GM12875 (cell line): ENCODE measurements around the gene STAT5B.

Experiments
- H3K4me3 ChIP-seq: one replicate; pipeline ENCODE4 v1.5.1; 2011; ENCODE audit warnings: low read depth, low read length, control low read depth
- TF ChIP-seq, protein P1 (sequence below): IDR thresholded peaks from 2 replicates; pipeline ENCODE4 v1.5.1; 2011; ENCODE audit warnings: low read depth, mild to moderate bottlenecking, control low read depth, inconsistent platforms, low read length, moderate library complexity, borderline replicate concordance; ENCODE audit not compliant: insufficient read depth

Gene STAT5B

GRCh38 chr17:42236760-42237159, 39.4 kb downstream of the STAT5B start:
- TF ChIP-seq, protein P1, sequence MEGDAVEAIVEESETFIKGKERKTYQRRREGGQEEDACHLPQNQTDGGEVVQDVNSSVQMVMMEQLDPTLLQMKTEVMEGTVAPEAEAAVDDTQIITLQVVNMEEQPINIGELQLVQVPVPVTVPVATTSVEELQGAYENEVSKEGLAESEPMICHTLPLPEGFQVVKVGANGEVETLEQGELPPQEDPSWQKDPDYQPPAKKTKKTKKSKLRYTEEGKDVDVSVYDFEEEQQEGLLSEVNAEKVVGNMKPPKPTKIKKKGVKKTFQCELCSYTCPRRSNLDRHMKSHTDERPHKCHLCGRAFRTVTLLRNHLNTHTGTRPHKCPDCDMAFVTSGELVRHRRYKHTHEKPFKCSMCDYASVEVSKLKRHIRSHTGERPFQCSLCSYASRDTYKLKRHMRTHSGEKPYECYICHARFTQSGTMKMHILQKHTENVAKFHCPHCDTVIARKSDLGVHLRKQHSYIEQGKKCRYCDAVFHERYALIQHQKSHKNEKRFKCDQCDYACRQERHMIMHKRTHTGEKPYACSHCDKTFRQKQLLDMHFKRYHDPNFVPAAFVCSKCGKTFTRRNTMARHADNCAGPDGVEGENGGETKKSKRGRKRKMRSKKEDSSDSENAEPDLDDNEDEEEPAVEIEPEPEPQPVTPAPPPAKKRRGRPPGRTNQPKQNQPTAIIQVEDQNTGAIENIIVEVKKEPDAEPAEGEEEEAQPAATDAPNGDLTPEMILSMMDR, result no peak
- no peak overlapping the region for H3K4me3 ChIP-seq

DNA sequence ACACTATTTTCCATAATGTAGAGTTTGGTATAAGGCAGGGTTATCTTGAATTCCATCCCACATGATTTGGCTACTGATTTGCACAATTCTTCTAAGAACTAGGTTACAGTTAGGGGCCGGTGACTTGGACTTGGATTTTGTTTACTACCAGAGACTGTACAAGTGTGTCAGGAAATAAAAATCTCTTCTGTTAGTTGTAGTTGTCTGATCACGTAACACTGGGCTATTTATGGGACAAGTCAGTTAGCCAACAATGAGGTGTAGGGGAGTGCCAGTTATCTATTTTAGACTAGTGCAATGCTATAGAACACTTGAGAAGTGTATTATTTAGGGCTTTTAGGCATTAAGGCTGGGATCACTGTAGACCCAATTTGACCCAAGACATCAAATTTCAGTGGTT, 42.2 kb downstream of the STAT5B start:
- TF ChIP-seq, protein P1, result no peak
- H3K4me3 ChIP-seq, result no peak overlapping the region

- H3K4me3 ChIP-seq, result no peak overlapping the region
- TF ChIP-seq, protein P1, result no peak
Measured at GRCh38 chr17:42233156-42233555, 43.0 kb downstream of the STAT5B start.

DNA sequence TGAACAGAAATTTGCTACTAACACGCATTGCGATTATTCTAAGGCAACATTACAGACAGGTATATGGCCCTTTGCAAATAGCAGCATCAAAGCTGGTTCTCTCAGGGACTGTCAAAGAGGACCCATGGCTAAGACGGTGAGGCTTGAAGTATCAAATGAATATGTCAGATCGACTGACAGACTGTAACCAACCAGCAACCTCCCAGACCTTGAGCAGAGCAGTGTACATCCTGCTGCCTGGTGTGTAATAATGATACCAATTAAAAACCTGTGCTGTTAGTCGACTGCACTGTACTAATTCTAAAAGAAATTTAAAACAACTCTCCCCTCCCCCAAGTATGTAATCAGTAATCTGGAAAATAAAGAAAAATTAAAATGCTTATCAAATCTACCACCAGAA, 46.0 kb downstream of the STAT5B start:
- no peak overlapping the region for H3K4me3 ChIP-seq
- TF ChIP-seq, protein P1, result no peak

DNA sequence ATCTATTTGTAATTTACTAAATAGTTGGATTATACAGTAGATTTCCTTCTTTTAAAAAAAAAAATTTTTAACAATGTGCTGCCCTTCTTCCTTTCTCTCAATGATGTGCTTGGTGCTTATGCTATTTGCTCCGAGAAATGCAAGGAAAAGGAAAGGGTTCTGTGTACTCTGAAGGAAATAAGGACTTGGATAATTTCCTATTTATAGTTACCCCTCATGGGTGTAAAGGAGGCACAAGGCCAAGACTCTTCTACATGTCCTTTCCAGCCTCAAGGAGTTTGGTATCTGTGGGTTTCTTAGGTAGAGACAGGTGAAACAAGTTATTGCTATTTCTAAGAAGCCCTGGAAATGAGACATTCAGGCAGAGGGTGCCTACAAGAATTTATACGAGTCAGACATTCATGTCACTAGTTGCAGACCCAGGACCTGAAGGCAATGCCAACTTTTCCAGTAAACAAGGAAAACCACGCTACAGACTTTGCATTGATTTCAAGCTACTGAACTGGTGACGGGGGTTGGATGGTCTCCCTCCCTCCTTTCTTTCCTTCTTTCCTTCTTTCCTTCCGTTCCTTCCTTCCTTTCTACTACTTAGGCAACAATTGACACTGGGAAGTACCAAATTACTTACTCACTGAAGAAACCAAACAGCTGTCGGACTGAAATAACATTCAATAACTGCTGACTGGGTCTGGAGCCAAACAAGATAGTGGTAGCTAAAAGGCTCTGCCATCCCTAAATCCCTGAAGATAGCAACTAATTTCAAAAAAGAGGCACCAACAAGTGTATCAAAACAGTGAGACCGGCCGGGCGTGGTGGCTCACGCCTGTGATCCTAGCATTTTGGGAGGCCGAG, 48.1 kb downstream of the STAT5B start:
- H3K4me3 ChIP-seq, result no peak overlapping the region

DNA sequence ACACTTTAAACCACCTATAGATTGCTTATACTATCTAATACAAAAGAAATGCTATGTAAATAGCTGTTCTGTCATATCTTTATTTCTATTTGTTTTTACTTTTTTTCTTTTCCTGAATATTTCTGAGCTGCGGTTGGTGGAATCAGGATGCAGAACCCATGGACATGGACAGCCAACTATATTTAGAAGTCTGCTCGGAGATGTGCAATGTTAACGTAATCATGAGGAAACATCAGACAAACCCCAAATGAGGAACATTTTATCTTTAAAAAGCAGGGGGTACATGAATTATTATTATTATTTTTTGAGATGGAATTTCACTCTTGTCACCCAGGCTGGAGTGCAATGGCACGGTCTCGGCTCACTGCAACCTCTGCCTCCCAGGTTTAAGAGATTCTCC, 50.5 kb downstream of the STAT5B start:
- H3K4me3 ChIP-seq, result no peak overlapping the region
- TF ChIP-seq, protein P1, result no peak

More for the DNA sequence above, 48.1 kb downstream of the STAT5B start:
- TF ChIP-seq, protein P1, result no peak

DNA sequence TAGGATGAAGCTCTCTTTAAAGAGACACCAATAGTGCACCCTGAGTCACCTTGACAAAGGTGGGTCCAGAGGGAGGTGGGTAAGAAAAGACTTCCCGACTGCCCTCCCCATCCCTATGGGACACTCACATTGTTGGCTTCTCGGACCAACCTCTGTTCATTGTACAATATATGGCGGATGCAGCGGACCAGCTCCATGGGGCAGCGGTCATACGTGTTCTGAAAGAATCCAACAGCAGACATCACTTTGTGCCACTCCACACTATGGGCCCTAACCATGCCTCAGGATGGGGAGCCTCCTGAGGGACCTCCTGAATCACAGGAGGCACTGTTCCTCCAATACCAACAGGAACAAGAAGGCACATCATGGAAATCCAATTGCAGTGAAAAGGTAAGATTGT, 51.5 kb downstream of the STAT5B start:
- no peak overlapping the region for H3K4me3 ChIP-seq
- TF ChIP-seq, protein P1, result no peak
